Measurements from ENCODE around the gene MEGF11. TPM values are rescaled to one million over a fixed set of nuclear protein-coding genes. Genes with fewer than 3 reads are reported as not detected.

Gene MEGF11
- polyA plus RNA-seq, 1 of the 3 experiments (the other 2 are of a cell fraction): not detected

DNA sequence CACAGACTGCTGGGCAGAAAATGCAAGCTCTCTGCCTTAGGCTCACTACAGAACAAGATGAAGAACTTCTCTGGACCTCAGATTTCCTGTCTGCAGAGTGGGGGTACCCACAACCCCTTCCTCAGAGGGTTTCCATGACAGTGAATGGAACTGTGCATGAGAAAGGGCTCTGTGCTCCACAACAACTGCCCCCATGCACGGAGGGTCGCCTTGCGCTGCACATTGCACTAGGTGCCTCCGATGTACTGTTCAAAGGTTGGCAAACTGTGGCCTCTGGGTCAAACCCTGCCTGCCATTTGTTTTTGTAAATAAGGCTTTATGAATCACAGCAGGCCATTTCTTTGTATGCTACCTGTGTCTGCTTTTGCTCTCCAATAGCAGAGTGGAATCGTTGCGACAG is 212.3 kb downstream of the MEGF11 start:
- Histone ChIP-seq H3K27me3 (ENCODE audit: insufficient read depth) (peaks cover 11% of the 10 kb centered on the region; the same call in 1 of the 2 replicates), H2AFZ (ENCODE audit: low read depth) (no peak overlapping the region), H3K4me3 (ENCODE audit: low read depth in 2 of 2, low read length in 1 of 2) (no peak overlapping the region), H3K79me2 (ENCODE audit: insufficient read depth) (no peaks in the 10 kb centered on the region), H3K4me2 (no peak overlapping the region), H3K9ac (no peak overlapping the region), H3K4me1 (ENCODE audit: control insufficient read depth in 1 of 2, insufficient read depth in 2 of 2, low read depth in 1 of 2, low read length in 1 of 2) (peaks cover 0 to 21% of the 10 kb centered on the region in 2 experiments; a peak in 1 of 4 replicates), H3K36me3 (replicated peaks in 1 of 2; ENCODE audit: control insufficient read depth in 1 of 2, insufficient read depth in 2 of 2, low read length in 1 of 2) (no peaks in the 10 kb centered on the region), H3K9me2 (no peaks in the 10 kb centered on the region), H3K27ac (ENCODE audit: low read depth in 2 of 2, low read length in 1 of 2) (no peak overlapping the region), H3K9me3 (no peaks in the 10 kb centered on the region), H4K20me1 (ENCODE audit: insufficient read depth) (no peaks in the 10 kb centered on the region), H3F3A (replicated peaks; ENCODE audit: insufficient read depth) (no peaks in the 10 kb centered on the region)
- DNase-seq: no peak
- CTCF ChIA-PET: interaction anchor here (0.9 kb wide), 1 partner anchor 14 kb away, joined by 4 read pairs; no protein-coding TSS in a partner anchor
- POLR2A ChIA-PET: no interaction called here
- WGBS (ENCODE audit: low lambda C conversion rate): 87% methylated on average over 6 of the region's 6 CpGs
- TF ChIP-seq, protein P1, sequence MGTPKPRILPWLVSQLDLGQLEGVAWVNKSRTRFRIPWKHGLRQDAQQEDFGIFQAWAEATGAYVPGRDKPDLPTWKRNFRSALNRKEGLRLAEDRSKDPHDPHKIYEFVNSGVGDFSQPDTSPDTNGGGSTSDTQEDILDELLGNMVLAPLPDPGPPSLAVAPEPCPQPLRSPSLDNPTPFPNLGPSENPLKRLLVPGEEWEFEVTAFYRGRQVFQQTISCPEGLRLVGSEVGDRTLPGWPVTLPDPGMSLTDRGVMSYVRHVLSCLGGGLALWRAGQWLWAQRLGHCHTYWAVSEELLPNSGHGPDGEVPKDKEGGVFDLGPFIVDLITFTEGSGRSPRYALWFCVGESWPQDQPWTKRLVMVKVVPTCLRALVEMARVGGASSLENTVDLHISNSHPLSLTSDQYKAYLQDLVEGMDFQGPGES (IDR thresholded peaks at IDR 0.05; ENCODE audit: low read depth, low read length): no peak
- TF ChIP-seq MEF2A (IDR thresholded peaks at IDR 0.05; ENCODE audit: borderline replicate concordance, low read depth) (no peak), RFX5 (IDR thresholded peaks at IDR 0.05; ENCODE audit: low read length) (no peak), MXI1 (IDR thresholded peaks at IDR 0.05; ENCODE audit: low read depth, low read length) (no peak), RCOR1 (IDR thresholded peaks at IDR 0.05; ENCODE audit: low read length) (no peak), YY1 (IDR thresholded peaks at IDR 0.05; ENCODE audit: low read depth) (no peak), GABPA (IDR thresholded peaks at IDR 0.05; ENCODE audit: low read depth) (no peak)
- TF ChIP-seq, protein P2, sequence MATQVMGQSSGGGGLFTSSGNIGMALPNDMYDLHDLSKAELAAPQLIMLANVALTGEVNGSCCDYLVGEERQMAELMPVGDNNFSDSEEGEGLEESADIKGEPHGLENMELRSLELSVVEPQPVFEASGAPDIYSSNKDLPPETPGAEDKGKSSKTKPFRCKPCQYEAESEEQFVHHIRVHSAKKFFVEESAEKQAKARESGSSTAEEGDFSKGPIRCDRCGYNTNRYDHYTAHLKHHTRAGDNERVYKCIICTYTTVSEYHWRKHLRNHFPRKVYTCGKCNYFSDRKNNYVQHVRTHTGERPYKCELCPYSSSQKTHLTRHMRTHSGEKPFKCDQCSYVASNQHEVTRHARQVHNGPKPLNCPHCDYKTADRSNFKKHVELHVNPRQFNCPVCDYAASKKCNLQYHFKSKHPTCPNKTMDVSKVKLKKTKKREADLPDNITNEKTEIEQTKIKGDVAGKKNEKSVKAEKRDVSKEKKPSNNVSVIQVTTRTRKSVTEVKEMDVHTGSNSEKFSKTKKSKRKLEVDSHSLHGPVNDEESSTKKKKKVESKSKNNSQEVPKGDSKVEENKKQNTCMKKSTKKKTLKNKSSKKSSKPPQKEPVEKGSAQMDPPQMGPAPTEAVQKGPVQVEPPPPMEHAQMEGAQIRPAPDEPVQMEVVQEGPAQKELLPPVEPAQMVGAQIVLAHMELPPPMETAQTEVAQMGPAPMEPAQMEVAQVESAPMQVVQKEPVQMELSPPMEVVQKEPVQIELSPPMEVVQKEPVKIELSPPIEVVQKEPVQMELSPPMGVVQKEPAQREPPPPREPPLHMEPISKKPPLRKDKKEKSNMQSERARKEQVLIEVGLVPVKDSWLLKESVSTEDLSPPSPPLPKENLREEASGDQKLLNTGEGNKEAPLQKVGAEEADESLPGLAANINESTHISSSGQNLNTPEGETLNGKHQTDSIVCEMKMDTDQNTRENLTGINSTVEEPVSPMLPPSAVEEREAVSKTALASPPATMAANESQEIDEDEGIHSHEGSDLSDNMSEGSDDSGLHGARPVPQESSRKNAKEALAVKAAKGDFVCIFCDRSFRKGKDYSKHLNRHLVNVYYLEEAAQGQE (IDR thresholded peaks at IDR 0.05; ENCODE audit: low read depth, low read length): no peak
- TF ChIP-seq, protein P3, sequence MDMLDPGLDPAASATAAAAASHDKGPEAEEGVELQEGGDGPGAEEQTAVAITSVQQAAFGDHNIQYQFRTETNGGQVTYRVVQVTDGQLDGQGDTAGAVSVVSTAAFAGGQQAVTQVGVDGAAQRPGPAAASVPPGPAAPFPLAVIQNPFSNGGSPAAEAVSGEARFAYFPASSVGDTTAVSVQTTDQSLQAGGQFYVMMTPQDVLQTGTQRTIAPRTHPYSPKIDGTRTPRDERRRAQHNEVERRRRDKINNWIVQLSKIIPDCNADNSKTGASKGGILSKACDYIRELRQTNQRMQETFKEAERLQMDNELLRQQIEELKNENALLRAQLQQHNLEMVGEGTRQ (IDR thresholded peaks at IDR 0.05; ENCODE audit: borderline replicate concordance, low read depth, low read length): no peak
- TF ChIP-seq, protein P4, sequence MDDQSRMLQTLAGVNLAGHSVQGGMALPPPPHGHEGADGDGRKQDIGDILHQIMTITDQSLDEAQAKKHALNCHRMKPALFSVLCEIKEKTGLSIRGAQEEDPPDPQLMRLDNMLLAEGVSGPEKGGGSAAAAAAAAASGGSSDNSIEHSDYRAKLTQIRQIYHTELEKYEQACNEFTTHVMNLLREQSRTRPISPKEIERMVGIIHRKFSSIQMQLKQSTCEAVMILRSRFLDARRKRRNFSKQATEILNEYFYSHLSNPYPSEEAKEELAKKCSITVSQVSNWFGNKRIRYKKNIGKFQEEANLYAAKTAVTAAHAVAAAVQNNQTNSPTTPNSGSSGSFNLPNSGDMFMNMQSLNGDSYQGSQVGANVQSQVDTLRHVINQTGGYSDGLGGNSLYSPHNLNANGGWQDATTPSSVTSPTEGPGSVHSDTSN (IDR thresholded peaks at IDR 0.05): no peak
